ENCODE results near the gene GPATCH2.

GRCh38 chr1:217419194-217419551 lies 211.7 kb downstream of the GPATCH2 start:
- no peak for TF ChIP-seq CTCF (IDR thresholded peaks at IDR 0.05)
- no peak for TF ChIP-seq POLR2AphosphoS5 (IDR thresholded peaks at IDR 0.05)
- no peak for TF ChIP-seq POLR2A (IDR thresholded peaks at IDR 0.05)
- no peak for TF ChIP-seq EP300 (IDR thresholded peaks at IDR 0.05; ENCODE audit: low read depth)
